Measurements from ENCODE around the gene ATP6V0A1.
"Not testable (repeated sequence)": the region's sequence is repeated elsewhere in the genome, so short reads cannot be mapped to it uniquely, and the experiment has no call there.

The ATP6V0A1 gene

DNA sequence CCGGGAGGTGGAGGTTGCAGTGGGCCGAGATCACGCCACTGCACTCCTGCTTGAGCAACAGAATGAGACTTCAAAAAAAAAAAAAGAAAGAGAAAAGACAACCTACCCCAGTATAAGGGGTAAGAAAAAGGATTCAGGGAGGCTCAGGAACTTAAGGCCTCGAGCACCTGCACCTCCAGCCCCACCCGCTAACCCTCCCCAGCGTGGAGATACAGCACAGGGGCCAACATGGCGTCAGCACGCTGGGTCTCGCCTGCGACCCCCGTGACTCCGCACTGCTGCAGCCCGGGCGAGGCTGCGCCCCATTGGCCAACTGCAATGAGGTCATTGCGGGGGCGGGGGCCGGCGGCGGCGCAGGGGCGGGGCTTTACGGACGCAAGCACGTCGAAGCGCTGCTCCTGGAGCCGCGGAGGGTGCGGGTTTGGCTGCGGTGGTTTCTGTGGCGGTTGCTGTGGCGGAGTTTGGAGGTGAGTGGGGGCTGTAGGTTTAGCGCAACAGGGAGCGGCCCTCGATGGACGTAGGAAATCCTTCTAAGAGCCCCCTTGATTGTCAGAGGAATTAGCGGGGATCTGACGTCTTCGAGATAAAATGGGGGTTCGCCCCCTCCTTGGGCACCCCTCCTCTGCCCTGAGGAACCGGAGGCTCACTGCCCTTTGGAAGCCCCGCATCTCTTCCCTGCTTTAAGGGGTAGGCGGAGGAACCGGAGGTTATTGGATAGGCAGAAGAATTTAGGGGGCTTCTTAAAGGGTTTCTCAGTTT lies at the start of gene ATP6V0A1:
Gene ATP6V0A1 (plus strand): TSS at position 382 of the 759 bp plus-strand sequence. CDS start 2,017 bp downstream, outside the sequence.
- Histone ChIP-seq H3K27ac (ENCODE audit: low read length) (no peak within 1 kb of the TSS), H3K27me3 (ENCODE audit: control insufficient read depth, insufficient read depth, low read length) (no peaks in the 10 kb centered on the region), H3K9me3 (ENCODE audit: control insufficient read depth, insufficient read depth, low read length) (no peaks in the 10 kb centered on the region), H3K4me1 (ENCODE audit: control insufficient read depth, insufficient read depth, low read length) (no peaks in the 10 kb centered on the region; the same call in 1 of the 2 replicates), H3K36me3 (ENCODE audit: control insufficient read depth, insufficient read depth, low read length) (no peaks in the 10 kb centered on the region), H3K4me3 (ENCODE audit: low read length) (peak within 1 kb of the TSS; percentile 60)
- no CpG with 5 or more reads among the region's 45 CpGs for WGBS (ENCODE audit: insufficient coverage, insufficient read length)
- peak; percentile 68 for DNase-seq (ENCODE audit: low read depth, low spot score)

GRCh38 chr17:42409523-42410318 lies 49.0 kb upstream of the ATP6V0A1 start:
- Histone ChIP-seq H3K36me3 (ENCODE audit: control insufficient read depth, insufficient read depth, low read length) (peaks cover 4% of the 10 kb centered on the region; the same call in 1 of the 2 replicates), H3K27me3 (ENCODE audit: control insufficient read depth, insufficient read depth, low read length) (no peaks in the 10 kb centered on the region), H3K9me3 (ENCODE audit: control insufficient read depth, insufficient read depth, low read length) (no peaks in the 10 kb centered on the region), H3K4me3 (ENCODE audit: low read length) (no peak overlapping the region), H3K27ac (ENCODE audit: low read length) (no peak overlapping the region), H3K4me1 (ENCODE audit: control insufficient read depth, insufficient read depth, low read length) (peaks cover 1% of the 10 kb centered on the region; the same call in 1 of the 2 replicates)
- WGBS (ENCODE audit: insufficient coverage, insufficient read length), result no CpG with 5 or more reads among the region's 5 CpGs
- DNase-seq (ENCODE audit: low read depth, low spot score), result no peak

- no CpG with 5 or more reads among the region's 5 CpGs for WGBS (ENCODE audit: insufficient coverage, insufficient read length)
- no peak for DNase-seq (ENCODE audit: low read depth, low spot score)
- Histone ChIP-seq H3K9me3 (ENCODE audit: control insufficient read depth, insufficient read depth, low read length) (no peaks in the 10 kb centered on the region), H3K4me1 (ENCODE audit: control insufficient read depth, insufficient read depth, low read length) (peaks cover 1% of the 10 kb centered on the region; the same call in 1 of the 2 replicates), H3K36me3 (ENCODE audit: control insufficient read depth, insufficient read depth, low read length) (no peaks in the 10 kb centered on the region; the same call in 1 of the 2 replicates), H3K4me3 (ENCODE audit: low read length) (no peak overlapping the region), H3K27me3 (ENCODE audit: control insufficient read depth, insufficient read depth, low read length) (no peaks in the 10 kb centered on the region), H3K27ac (ENCODE audit: low read length) (no peak overlapping the region)
Measured at GRCh38 chr17:42410319-42410685, 48.4 kb upstream of the ATP6V0A1 start.

GRCh38 chr17:42411361-42411760 lies 47.3 kb upstream of the ATP6V0A1 start:
- Histone ChIP-seq H3K9me3 (ENCODE audit: control insufficient read depth, insufficient read depth, low read length) (no peaks in the 10 kb centered on the region), H3K27ac (ENCODE audit: low read length) (no peak overlapping the region), H3K4me3 (ENCODE audit: low read length) (no peak overlapping the region), H3K27me3 (ENCODE audit: control insufficient read depth, insufficient read depth, low read length) (no peaks in the 10 kb centered on the region), H3K4me1 (ENCODE audit: control insufficient read depth, insufficient read depth, low read length) (peaks cover 1% of the 10 kb centered on the region; the same call in 1 of the 2 replicates), H3K36me3 (ENCODE audit: control insufficient read depth, insufficient read depth, low read length) (no peaks in the 10 kb centered on the region; the same call in 1 of the 2 replicates)
- no CpG with 5 or more reads among the region's 4 CpGs for WGBS (ENCODE audit: insufficient coverage, insufficient read length)
- DNase-seq (ENCODE audit: low read depth, low spot score), result no peak

GRCh38 chr17:42411905-42412679 lies 46.6 kb upstream of the ATP6V0A1 start:
- no CpG with 5 or more reads among the region's 11 CpGs for WGBS (ENCODE audit: insufficient coverage, insufficient read length)
- Histone ChIP-seq H3K4me3 (ENCODE audit: low read length) (no peak overlapping the region), H3K27me3 (ENCODE audit: control insufficient read depth, insufficient read depth, low read length) (no peaks in the 10 kb centered on the region)

DNA sequence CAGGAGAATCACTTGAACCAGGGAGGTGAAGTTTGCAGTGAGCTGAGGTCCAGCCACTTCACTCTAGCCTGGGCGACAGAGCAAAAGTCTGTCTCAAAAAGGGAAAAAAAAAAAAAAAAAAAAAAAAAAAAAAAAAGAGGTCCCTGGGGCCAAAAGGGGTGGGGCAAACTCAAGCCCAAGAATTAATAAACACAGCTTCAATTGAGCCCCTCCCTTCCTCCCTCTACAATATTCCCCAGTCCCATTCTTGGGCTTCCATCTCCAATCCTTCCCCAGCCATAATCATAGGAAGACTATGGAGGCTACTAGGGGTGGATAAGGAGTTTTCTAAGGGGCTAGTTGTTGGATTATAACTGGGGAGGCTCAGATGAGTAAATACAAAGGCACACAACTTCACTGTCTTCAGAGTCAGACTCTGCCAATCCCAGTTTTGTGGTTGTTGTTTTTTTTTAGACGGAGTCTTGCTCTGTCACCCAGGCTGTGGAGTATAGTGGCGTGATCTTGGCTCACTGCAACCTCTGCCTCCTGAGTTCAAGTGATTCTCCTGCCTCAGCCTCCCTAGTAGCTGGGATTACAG lies 45.1 kb upstream of the ATP6V0A1 start:
- Histone ChIP-seq H3K27me3 (ENCODE audit: control insufficient read depth, insufficient read depth, low read length) (no peaks in the 10 kb centered on the region), H3K36me3 (ENCODE audit: control insufficient read depth, insufficient read depth, low read length) (no peaks in the 10 kb centered on the region; the same call in 1 of the 2 replicates), H3K27ac (ENCODE audit: low read length) (no peak overlapping the region), H3K9me3 (ENCODE audit: control insufficient read depth, insufficient read depth, low read length) (no peaks in the 10 kb centered on the region), H3K4me3 (ENCODE audit: low read length) (no peak overlapping the region), H3K4me1 (ENCODE audit: control insufficient read depth, insufficient read depth, low read length) (no peaks in the 10 kb centered on the region)
- WGBS (ENCODE audit: insufficient coverage, insufficient read length), result no CpG with 5 or more reads among the region's 3 CpGs
- no peak for DNase-seq (ENCODE audit: low read depth, low spot score)

More at GRCh38 chr17:42411905-42412679, 46.6 kb upstream of the ATP6V0A1 start:
- no peak for DNase-seq (ENCODE audit: low read depth, low spot score)
- Histone ChIP-seq H3K9me3 (ENCODE audit: control insufficient read depth, insufficient read depth, low read length) (no peaks in the 10 kb centered on the region), H3K4me1 (ENCODE audit: control insufficient read depth, insufficient read depth, low read length) (peaks cover 1% of the 10 kb centered on the region; the same call in 1 of the 2 replicates), H3K27ac (ENCODE audit: low read length) (no peak overlapping the region), H3K36me3 (ENCODE audit: control insufficient read depth, insufficient read depth, low read length) (no peaks in the 10 kb centered on the region; the same call in 1 of the 2 replicates)

DNA sequence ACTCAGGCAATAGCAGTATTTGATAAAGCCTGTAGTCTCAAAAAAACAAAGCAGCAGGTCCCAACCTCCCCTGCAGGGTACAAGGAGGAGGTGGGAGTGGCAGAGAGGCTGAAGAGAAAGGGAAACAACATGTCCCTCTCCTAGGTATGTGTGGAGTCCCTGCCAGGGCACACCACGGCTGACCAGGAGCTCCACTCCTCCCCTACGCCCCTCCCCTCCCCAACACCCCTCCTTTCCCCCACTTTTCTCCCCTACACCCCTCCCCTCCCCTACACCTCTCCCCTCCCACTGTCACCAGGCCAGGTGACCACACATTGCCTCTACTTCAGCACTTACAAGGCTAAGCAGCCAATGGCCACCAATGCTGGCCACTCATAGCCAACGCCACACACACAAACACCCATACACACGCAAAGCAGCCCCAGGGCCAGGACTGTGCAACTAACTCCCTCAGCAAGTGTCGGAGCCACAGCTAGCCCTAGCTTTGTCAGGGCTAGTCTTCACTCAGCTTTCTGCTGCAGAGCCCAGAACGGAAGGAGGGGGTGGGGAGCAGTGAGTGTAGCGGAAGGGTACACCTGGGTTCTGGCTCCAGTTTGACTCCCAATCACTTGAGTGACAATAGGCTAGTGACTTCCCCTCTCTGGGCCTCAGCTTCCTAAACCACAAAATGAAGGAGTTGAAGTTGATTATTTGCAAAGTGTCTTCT lies 43.8 kb upstream of the ATP6V0A1 start:
- Histone ChIP-seq H3K27me3 (ENCODE audit: control insufficient read depth, insufficient read depth, low read length) (no peaks in the 10 kb centered on the region), H3K9me3 (ENCODE audit: control insufficient read depth, insufficient read depth, low read length) (no peaks in the 10 kb centered on the region), H3K4me3 (ENCODE audit: low read length) (no peak overlapping the region), H3K27ac (ENCODE audit: low read length) (no peak overlapping the region), H3K36me3 (ENCODE audit: control insufficient read depth, insufficient read depth, low read length) (no peaks in the 10 kb centered on the region; the same call in 1 of the 2 replicates), H3K4me1 (ENCODE audit: control insufficient read depth, insufficient read depth, low read length) (no peaks in the 10 kb centered on the region)
- WGBS (ENCODE audit: insufficient coverage, insufficient read length), result no CpG with 5 or more reads among the region's 7 CpGs
- DNase-seq (ENCODE audit: low read depth, low spot score), result no peak

DNA sequence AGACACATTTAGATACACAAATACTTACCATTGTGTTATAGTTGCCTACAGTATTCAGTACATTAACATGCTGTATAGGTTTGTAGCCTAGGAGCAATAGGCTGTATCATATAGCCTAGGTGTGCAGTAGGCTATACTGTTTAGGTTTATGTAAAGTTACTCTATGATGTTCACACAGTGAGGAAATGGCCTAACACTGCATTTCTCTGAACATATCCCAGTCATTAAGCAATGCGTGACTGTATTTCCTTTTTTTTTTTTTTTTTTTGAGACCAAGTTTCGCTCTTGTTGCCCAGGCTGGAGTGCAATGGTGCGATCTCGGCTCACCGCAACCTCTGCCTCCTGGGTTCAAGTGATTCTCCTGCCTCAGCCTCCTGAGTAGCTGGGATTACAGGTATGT lies 40.7 kb upstream of the ATP6V0A1 start:
- WGBS (ENCODE audit: insufficient coverage, insufficient read length), result no CpG with 5 or more reads among the region's 5 CpGs
- not testable (repeated sequence) for H3K27me3 ChIP-seq (ENCODE audit: control insufficient read depth, insufficient read depth, low read length); DNase-seq (ENCODE audit: low read depth, low spot score); H3K27ac ChIP-seq (ENCODE audit: low read length); H3K9me3 ChIP-seq (ENCODE audit: control insufficient read depth, insufficient read depth, low read length); H3K36me3 ChIP-seq (ENCODE audit: control insufficient read depth, insufficient read depth, low read length); H3K4me3 ChIP-seq (ENCODE audit: low read length); H3K4me1 ChIP-seq (ENCODE audit: control insufficient read depth, insufficient read depth, low read length)

GRCh38 chr17:42421136-42421506 lies 37.6 kb upstream of the ATP6V0A1 start:
- no peak overlapping the region for H3K27ac ChIP-seq (ENCODE audit: low read length)
- DNase-seq (ENCODE audit: low read depth, low spot score), result no peak
- H3K4me1 ChIP-seq (ENCODE audit: control insufficient read depth, insufficient read depth, low read length), result 0 out of 2 replicates have a peak, but pooled peaks cover 3% of the 10 kb centered on the region
- peak overlapping the region; percentile 64; the same call in 1 of the 2 replicates for H3K4me3 ChIP-seq (ENCODE audit: low read length)
- no peaks in the 10 kb centered on the region for H3K9me3 ChIP-seq (ENCODE audit: control insufficient read depth, insufficient read depth, low read length)
- WGBS (ENCODE audit: insufficient coverage, insufficient read length), result no CpG with 5 or more reads among the region's 6 CpGs
- no peaks in the 10 kb centered on the region for H3K36me3 ChIP-seq (ENCODE audit: control insufficient read depth, insufficient read depth, low read length)
- H3K27me3 ChIP-seq (ENCODE audit: control insufficient read depth, insufficient read depth, low read length), result no peaks in the 10 kb centered on the region
